GM12878 (cell line): Measurements from ENCODE around the gene IFIT3. TPM values are rescaled to one million over a fixed set of nuclear protein-coding genes. Genes with fewer than 3 reads are reported as not detected.

ENCODE experiments used
- ATAC-seq: fragments of 200-7000 bp; cut with Tn5 transposase; 3 replicates; pipeline ENCODE4 v1.9.1; 2020; ENCODE audit warnings: mild to moderate bottlenecking, moderate library complexity
- BruUV-seq: library from RNA; stranded (reverse); fragments of 400-500 nt; replicated peaks from 2 replicates; lab custom pipeline; 2021; lab: Mats Ljungman, UMichigan
- CTCF ChIA-PET: fragments of 300-600 bp; sonication (Branson Sonifier 250); formaldehyde crosslinking; extraction: SDS; loops from one replicate; lab custom pipeline; 2021; ENCODE audit warnings: inconsistent platforms; lab: Yijun Ruan, JAX
- POLR2A ChIA-PET: fragments of 350-600 bp; formaldehyde crosslinking; extraction: SDS; loops from one replicate; lab custom pipeline; 2021; ENCODE audit warnings: inconsistent platforms; lab: Charles Lee
- RAD21 ChIA-PET: fragments of 300-600 bp; sonication (Branson Sonifier 250); formaldehyde crosslinking; loops from one replicate; lab custom pipeline; 2023; ENCODE audit warnings: antibody characterized with exemption; ENCODE audit not compliant: unreplicated experiment; lab: Charles Lee
- SMC1A ChIA-PET: fragments of 300-600 bp; sonication (Branson Sonifier 250); formaldehyde crosslinking; loops from one replicate; lab custom pipeline; 2023; ENCODE audit not compliant: unreplicated experiment, uncharacterized antibody; lab: Charles Lee
- DNase-seq: peaks from one replicate; pipeline ENCODE4 v3.0.0-alpha.2; 2011; ENCODE audit warnings: low read depth, low spot score
- FAIRE-seq: peaks from 3 replicates; lab custom pipeline; 2011; peaks lifted over from hg19 to GRCh38; lab: Jason Lieb, UNC
- H2AFZ ChIP-seq: 2 replicates; pipeline ENCODE4 v1.6.0; 2011; ENCODE audit warnings: low read depth, low read length, control low read depth; ENCODE audit not compliant: control insufficient read depth
- H3K27ac ChIP-seq: 2 replicates; pipeline ENCODE4 v1.5.1; 2011; ENCODE audit warnings: control low read depth; ENCODE audit not compliant: control insufficient read depth, insufficient read depth
- H3K27me3 ChIP-seq, 2 experiments: replicated peaks in 1 of 2; 2 replicates each; pipeline versions ENCODE4 v1.6.0 to v1.6.1; 2011; ENCODE audit warnings: low read length in 1 of 2; ENCODE audit not compliant: control insufficient read depth in 2 of 2, insufficient read depth in 2 of 2
- H3K36me3 ChIP-seq, 2 experiments: 2 replicates each; pipeline ENCODE4 v1.5.1; 2011; ENCODE audit warnings: low read length in 1 of 2; ENCODE audit not compliant: control insufficient read depth in 2 of 2, insufficient read depth in 2 of 2
- H3K4me1 ChIP-seq: 2 replicates; pipeline ENCODE4 v1.6.1; 2011; ENCODE audit warnings: mild to moderate bottlenecking, low read length, moderate library complexity, mixed read lengths; ENCODE audit not compliant: control insufficient read depth, insufficient read depth
- H3K4me2 ChIP-seq: 2 replicates; pipeline ENCODE4 v1.6.0; 2011; ENCODE audit warnings: control low read depth; ENCODE audit not compliant: control insufficient read depth, insufficient read depth
- H3K4me3 ChIP-seq: fragments of 200-600 bp; sonication (generic); 2 replicates; pipeline ENCODE4 v1.5.1; 2016
- H3K79me2 ChIP-seq: 2 replicates; pipeline ENCODE4 v1.6.0; 2011; ENCODE audit warnings: low read length; ENCODE audit not compliant: control insufficient read depth, insufficient read depth
- H3K9ac ChIP-seq: 2 replicates; pipeline ENCODE4 v1.8.0; 2011; ENCODE audit warnings: low read length, control low read depth, mixed read lengths; ENCODE audit not compliant: control insufficient read depth, insufficient read depth
- H3K9me3 ChIP-seq: replicated peaks from 3 replicates; pipeline ENCODE4 v1.5.1; 2011; ENCODE audit warnings: mild to moderate bottlenecking, low read length; ENCODE audit not compliant: control insufficient read depth, insufficient read depth
- H4K20me1 ChIP-seq: 2 replicates; pipeline ENCODE4 v1.6.0; 2011; ENCODE audit not compliant: control insufficient read depth, insufficient read depth
- EP300 ChIP-seq, 2 experiments: fragments of 150-350 bp in 1 of 2; IDR thresholded peaks; 2 replicates each; pipeline ENCODE4 v1.6.1; 2011 to 2012; ENCODE audit warnings: low read depth in 2 of 2, low read length in 2 of 2, borderline replicate concordance in 1 of 2, improper control_type of control experiment in 1 of 2, inconsistent platforms in 1 of 2; ENCODE audit not compliant: control insufficient read depth in 1 of 2
- ESRRA ChIP-seq: IDR thresholded peaks from 2 replicates; pipeline ENCODE4 v1.6.1; 2012; ENCODE audit warnings: mild to moderate bottlenecking, low read length, improper control_type of control experiment
- IKZF1 ChIP-seq: fragments of 450-650 bp; conservative IDR thresholded peaks from 2 replicates; pipeline ENCODE4 v1.6.1; 2017; ENCODE audit warnings: antibody characterized with exemption, mild to moderate bottlenecking
- MXI1 ChIP-seq: fragments of 150-350 bp; IDR thresholded peaks from 2 replicates; pipeline ENCODE4 v1.6.1; 2011; ENCODE audit warnings: low read depth, mild to moderate bottlenecking, inconsistent platforms, low read length, improper control_type of control experiment
- SMAD1 ChIP-seq: fragments of 450-650 bp; IDR thresholded peaks from 2 replicates; pipeline ENCODE4 v1.6.1; 2018; ENCODE audit warnings: mild to moderate bottlenecking, low read depth; ENCODE audit not compliant: partially characterized antibody
- SMC3 ChIP-seq: IDR thresholded peaks from 2 replicates; pipeline ENCODE4 v1.6.1; 2011; ENCODE audit warnings: low read length, improper control_type of control experiment, borderline replicate concordance
- TBL1XR1 ChIP-seq: IDR thresholded peaks from 2 replicates; pipeline ENCODE4 v1.6.1; 2012; ENCODE audit warnings: low read depth, low read length, improper control_type of control experiment
- TCF3 ChIP-seq: IDR thresholded peaks from 2 replicates; pipeline ENCODE4 v1.6.1; 2012; ENCODE audit warnings: low read depth, mild to moderate bottlenecking, low read length, borderline replicate concordance; ENCODE audit not compliant: insufficient read depth
- ZNF207 ChIP-seq: fragments of 450-650 bp; IDR thresholded peaks from 2 replicates; pipeline ENCODE4 v1.6.1; 2014; ENCODE audit warnings: antibody characterized with exemption, mild to moderate bottlenecking, borderline replicate concordance
- WGBS: methylation state at CpG from one replicate; pipeline ENCODE4 v1.1.6; 2016; ENCODE audit warnings: low lambda C conversion rate; ENCODE audit not compliant: insufficient replicate concordance, insufficient coverage; ENCODE audit errors: missing lambda C conversion rate; 5-methylcytosine and 5-hydroxymethylcytosine counted together
- in situ Hi-C: fragments of 300-500 bp; cut with MboI; formaldehyde crosslinking; loops from 9 replicates; pipeline ENCODE4 v1.14.3; 2018; ENCODE audit warnings: mixed read lengths
- intact Hi-C: fragments of 100-400 bp; cut with micrococcal nuclease; formaldehyde crosslinking; loops from one replicate; pipeline ENCODE4 v1.14.2; 2022; ENCODE audit not compliant: unreplicated experiment
- polyA plus RNA-seq, 11 experiments: library from polyadenylated mRNA; depleted of rRNA in 4 of 11; unstranded in 6 of 11; stranded (reverse) in 5 of 11; fragments of >200 nt; fragmentation: Nextera tagmentation in 4 of 11; fragmentation: Illumina TruSeq in 1 of 11; extraction: Ambion mirVana in 4 of 11; extraction: Trizol in 1 of 11; gene quantifications; 1 replicate in 1 of 11; 2 replicates in 10 of 11; pipeline versions ENCODE4 v1.2.1 to v1.2.3, GENCODE V29; 2011 to 2016; ENCODE audit warnings: inconsistent platforms in 2 of 11, missing spikeins in 2 of 11, low read depth in 1 of 11
- total RNA-seq, 4 experiments: library from RNA; depleted of rRNA in 3 of 4; stranded (reverse); fragments of >200 nt in 3 of 4; fragmentation: Illumina TruSeq in 1 of 4; extraction: Trizol in 1 of 4; gene quantifications; 2 replicates each; pipeline versions ENCODE4 v1.2.1 to v1.2.3, GENCODE V29; 2013 to 2021
- TF ChIP-seq, protein P1 (sequence below): IDR thresholded peaks from 2 replicates; pipeline ENCODE4 v1.6.1; 2012; ENCODE audit warnings: mild to moderate bottlenecking, low read depth, low read length
- TF ChIP-seq, protein P2 (sequence below): fragments of 450-650 bp; IDR thresholded peaks from 2 replicates; pipeline ENCODE4 v1.6.1; 2016; ENCODE audit warnings: mild to moderate bottlenecking
- TF ChIP-seq, protein P3 (sequence below): fragments of 450-650 bp; IDR thresholded peaks from 2 replicates; pipeline ENCODE4 v1.6.1; 2017; ENCODE audit warnings: borderline replicate concordance
- TF ChIP-seq, protein P4 (sequence below): IDR thresholded peaks from 2 replicates; pipeline ENCODE4 v1.6.1; 2011; ENCODE audit warnings: mild to moderate bottlenecking, low read depth, low read length, moderate library complexity; ENCODE audit not compliant: insufficient replicate concordance
- TF ChIP-seq, protein P5 (sequence below): fragments of 450-650 bp; IDR thresholded peaks from 2 replicates; pipeline ENCODE4 v1.6.1; 2017; ENCODE audit warnings: mild to moderate bottlenecking

Gene IFIT3
- total and polyA plus RNA-seq, 10 of the 15 experiments (the other 5 are each of a cell fraction or from before 2014, with no cell fraction given): 27.0 to 70.2 (median 51.1) TPM

DNA sequence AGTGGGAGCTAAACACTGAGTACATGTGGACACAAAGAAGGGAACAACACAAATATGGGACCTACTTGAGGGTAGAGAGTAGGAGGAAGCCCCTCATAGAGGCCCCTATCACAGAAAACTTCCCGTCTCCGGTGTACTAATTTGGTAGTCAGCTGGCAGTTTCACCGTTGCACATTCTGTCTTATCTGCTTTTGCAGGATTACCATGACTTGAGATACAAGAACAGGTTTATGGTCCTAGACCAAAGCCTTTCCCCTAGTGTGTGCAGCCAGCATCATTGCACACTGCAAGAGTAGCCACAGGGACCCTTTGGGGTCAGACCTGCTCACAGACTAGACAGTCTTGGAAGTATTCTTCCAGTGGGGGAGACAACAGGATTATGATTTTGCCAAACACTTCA is 44.2 kb downstream of the IFIT3 start:
- no peaks in the 10 kb centered on the region for H4K20me1 ChIP-seq
- CTCF ChIA-PET: interaction anchor here (1.4 to 5.9 kb wide), 2 partner anchors 17 to 40 kb away, joined by 3 to 97 read pairs; partner anchors contain the start of gene IFIT1
- no peak overlapping the region for H3K4me3 ChIP-seq
- no peak for DNase-seq
- no peaks in the 10 kb centered on the region for H3K27me3 ChIP-seq
- in situ Hi-C loops (no loop called here), intact Hi-C loops (no loop called here)
- no peak overlapping the region for H3K27ac ChIP-seq
- no peak overlapping the region for H3K4me2 ChIP-seq
- BruUV-seq: no TSS peak
- SMC1A ChIA-PET: interaction anchor here (0.6 to 2.6 kb wide), 2 partner anchors 10 to 268 kb away, joined by 3 to 8 read pairs; no protein-coding TSS in a partner anchor
- no peak for FAIRE-seq
- RAD21 ChIA-PET: no interaction called here
- peaks cover 23% of the 10 kb centered on the region for H3K4me1 ChIP-seq
- POLR2A ChIA-PET: no interaction called here
- no peak overlapping the region for H3K9ac ChIP-seq
- H2AFZ ChIP-seq: no peak overlapping the region
- no peaks in the 10 kb centered on the region for H3K36me3 ChIP-seq
- WGBS: 67% methylated on average over 3 of the region's 3 CpGs
- ATAC-seq: no peak
- no peaks in the 10 kb centered on the region for H3K79me2 ChIP-seq
- H3K9me3 ChIP-seq: no peaks in the 10 kb centered on the region
- TF ChIP-seq, protein P1, sequence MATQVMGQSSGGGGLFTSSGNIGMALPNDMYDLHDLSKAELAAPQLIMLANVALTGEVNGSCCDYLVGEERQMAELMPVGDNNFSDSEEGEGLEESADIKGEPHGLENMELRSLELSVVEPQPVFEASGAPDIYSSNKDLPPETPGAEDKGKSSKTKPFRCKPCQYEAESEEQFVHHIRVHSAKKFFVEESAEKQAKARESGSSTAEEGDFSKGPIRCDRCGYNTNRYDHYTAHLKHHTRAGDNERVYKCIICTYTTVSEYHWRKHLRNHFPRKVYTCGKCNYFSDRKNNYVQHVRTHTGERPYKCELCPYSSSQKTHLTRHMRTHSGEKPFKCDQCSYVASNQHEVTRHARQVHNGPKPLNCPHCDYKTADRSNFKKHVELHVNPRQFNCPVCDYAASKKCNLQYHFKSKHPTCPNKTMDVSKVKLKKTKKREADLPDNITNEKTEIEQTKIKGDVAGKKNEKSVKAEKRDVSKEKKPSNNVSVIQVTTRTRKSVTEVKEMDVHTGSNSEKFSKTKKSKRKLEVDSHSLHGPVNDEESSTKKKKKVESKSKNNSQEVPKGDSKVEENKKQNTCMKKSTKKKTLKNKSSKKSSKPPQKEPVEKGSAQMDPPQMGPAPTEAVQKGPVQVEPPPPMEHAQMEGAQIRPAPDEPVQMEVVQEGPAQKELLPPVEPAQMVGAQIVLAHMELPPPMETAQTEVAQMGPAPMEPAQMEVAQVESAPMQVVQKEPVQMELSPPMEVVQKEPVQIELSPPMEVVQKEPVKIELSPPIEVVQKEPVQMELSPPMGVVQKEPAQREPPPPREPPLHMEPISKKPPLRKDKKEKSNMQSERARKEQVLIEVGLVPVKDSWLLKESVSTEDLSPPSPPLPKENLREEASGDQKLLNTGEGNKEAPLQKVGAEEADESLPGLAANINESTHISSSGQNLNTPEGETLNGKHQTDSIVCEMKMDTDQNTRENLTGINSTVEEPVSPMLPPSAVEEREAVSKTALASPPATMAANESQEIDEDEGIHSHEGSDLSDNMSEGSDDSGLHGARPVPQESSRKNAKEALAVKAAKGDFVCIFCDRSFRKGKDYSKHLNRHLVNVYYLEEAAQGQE: no peak
- TF ChIP-seq TBL1XR1 (no peak), MXI1 (no peak), EP300 (IDR thresholded peaks at IDR 0.05; ENCODE audit: borderline replicate concordance in 1 of 2, control insufficient read depth in 1 of 2, low read depth in 2 of 2, low read length in 2 of 2) (no peak), TCF3 (no peak), SMAD1 (no peak), IKZF1 (no peak), ESRRA (no peak), ZNF207 (no peak), SMC3 (no peak)
- TF ChIP-seq, protein P2, sequence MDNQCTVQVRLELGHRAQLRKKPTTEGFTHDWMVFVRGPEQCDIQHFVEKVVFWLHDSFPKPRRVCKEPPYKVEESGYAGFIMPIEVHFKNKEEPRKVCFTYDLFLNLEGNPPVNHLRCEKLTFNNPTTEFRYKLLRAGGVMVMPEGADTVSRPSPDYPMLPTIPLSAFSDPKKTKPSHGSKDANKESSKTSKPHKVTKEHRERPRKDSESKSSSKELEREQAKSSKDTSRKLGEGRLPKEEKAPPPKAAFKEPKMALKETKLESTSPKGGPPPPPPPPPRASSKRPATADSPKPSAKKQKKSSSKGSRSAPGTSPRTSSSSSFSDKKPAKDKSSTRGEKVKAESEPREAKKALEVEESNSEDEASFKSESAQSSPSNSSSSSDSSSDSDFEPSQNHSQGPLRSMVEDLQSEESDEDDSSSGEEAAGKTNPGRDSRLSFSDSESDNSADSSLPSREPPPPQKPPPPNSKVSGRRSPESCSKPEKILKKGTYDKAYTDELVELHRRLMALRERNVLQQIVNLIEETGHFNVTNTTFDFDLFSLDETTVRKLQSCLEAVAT: no peak
- TF ChIP-seq, protein P3, sequence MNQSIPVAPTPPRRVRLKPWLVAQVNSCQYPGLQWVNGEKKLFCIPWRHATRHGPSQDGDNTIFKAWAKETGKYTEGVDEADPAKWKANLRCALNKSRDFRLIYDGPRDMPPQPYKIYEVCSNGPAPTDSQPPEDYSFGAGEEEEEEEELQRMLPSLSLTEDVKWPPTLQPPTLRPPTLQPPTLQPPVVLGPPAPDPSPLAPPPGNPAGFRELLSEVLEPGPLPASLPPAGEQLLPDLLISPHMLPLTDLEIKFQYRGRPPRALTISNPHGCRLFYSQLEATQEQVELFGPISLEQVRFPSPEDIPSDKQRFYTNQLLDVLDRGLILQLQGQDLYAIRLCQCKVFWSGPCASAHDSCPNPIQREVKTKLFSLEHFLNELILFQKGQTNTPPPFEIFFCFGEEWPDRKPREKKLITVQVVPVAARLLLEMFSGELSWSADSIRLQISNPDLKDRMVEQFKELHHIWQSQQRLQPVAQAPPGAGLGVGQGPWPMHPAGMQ: no peak
- TF ChIP-seq, protein P4, sequence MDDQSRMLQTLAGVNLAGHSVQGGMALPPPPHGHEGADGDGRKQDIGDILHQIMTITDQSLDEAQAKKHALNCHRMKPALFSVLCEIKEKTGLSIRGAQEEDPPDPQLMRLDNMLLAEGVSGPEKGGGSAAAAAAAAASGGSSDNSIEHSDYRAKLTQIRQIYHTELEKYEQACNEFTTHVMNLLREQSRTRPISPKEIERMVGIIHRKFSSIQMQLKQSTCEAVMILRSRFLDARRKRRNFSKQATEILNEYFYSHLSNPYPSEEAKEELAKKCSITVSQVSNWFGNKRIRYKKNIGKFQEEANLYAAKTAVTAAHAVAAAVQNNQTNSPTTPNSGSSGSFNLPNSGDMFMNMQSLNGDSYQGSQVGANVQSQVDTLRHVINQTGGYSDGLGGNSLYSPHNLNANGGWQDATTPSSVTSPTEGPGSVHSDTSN: no peak
- TF ChIP-seq, protein P5, sequence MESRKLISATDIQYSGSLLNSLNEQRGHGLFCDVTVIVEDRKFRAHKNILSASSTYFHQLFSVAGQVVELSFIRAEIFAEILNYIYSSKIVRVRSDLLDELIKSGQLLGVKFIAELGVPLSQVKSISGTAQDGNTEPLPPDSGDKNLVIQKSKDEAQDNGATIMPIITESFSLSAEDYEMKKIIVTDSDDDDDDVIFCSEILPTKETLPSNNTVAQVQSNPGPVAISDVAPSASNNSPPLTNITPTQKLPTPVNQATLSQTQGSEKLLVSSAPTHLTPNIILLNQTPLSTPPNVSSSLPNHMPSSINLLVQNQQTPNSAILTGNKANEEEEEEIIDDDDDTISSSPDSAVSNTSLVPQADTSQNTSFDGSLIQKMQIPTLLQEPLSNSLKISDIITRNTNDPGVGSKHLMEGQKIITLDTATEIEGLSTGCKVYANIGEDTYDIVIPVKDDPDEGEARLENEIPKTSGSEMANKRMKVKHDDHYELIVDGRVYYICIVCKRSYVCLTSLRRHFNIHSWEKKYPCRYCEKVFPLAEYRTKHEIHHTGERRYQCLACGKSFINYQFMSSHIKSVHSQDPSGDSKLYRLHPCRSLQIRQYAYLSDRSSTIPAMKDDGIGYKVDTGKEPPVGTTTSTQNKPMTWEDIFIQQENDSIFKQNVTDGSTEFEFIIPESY: no peak
